WTC11 (cell line): Measurements from ENCODE around the gene CSK. TPM values are rescaled to one million over a fixed set of nuclear protein-coding genes. Genes with fewer than 3 reads are reported as not detected.

ENCODE experiments used
- ATAC-seq: fragments of 200-7000 bp; cut with Tn5 transposase; 2 replicates; pipeline ENCODE4 v1.10.0; 2021; ENCODE audit warnings: mild to moderate bottlenecking, moderate library complexity
- CTCF ChIA-PET: fragments of 300-600 bp; sonication (Branson Sonifier 250); formaldehyde crosslinking; loops from one replicate; lab custom pipeline; 2021; ENCODE audit warnings: antibody characterized with exemption; lab: Charles Lee
- POLR2A ChIA-PET: fragments of 350-600 bp; sonication (Branson Sonifier 250); formaldehyde crosslinking; loops from one replicate; lab custom pipeline; 2021; ENCODE audit warnings: antibody characterized with exemption; lab: Charles Lee
- DNase-seq: peaks from one replicate; pipeline ENCODE4 v3.0.0; 2021; ENCODE audit warnings: low spot score
- H3K27ac Mint-ChIP-seq: 2 replicates; pipeline ENCODE4 v1.8.0; 2021; ENCODE audit warnings: mixed read lengths
- H3K27me3 Mint-ChIP-seq: 2 replicates; pipeline ENCODE4 v1.8.0; 2021; ENCODE audit warnings: low read depth, mild to moderate bottlenecking, moderate library complexity, mixed read lengths
- H3K36me3 Mint-ChIP-seq: 2 replicates; pipeline ENCODE4 v1.8.0; 2021; ENCODE audit warnings: mixed read lengths
- H3K4me1 Mint-ChIP-seq: 2 replicates; pipeline ENCODE4 v1.8.0; 2022; ENCODE audit warnings: mixed read lengths
- H3K4me3 Mint-ChIP-seq: 2 replicates; pipeline ENCODE4 v1.8.0; 2021; ENCODE audit warnings: mild to moderate bottlenecking, moderate library complexity, mixed read lengths
- H3K9me3 Mint-ChIP-seq: 2 replicates; pipeline ENCODE4 v1.8.0; 2021; ENCODE audit warnings: mixed read lengths
- ETV6 ChIP-seq: sonication (generic); formaldehyde crosslinking; IDR thresholded peaks from 2 replicates; pipeline ENCODE4 v1.8.1; 2022; ENCODE audit warnings: mild to moderate bottlenecking, missing genetic modification reagents
- FOXK1 ChIP-seq: sonication (generic); formaldehyde crosslinking; IDR thresholded peaks from 2 replicates; pipeline ENCODE4 v1.8.0; 2022; ENCODE audit warnings: mild to moderate bottlenecking, moderate library complexity, missing genetic modification reagents
- IRF2 ChIP-seq: sonication (generic); formaldehyde crosslinking; IDR thresholded peaks from 2 replicates; pipeline ENCODE4 v1.8.0; 2022; ENCODE audit warnings: low read depth, missing genetic modification reagents, borderline replicate concordance
- JAZF1 ChIP-seq: fragments of 250-450 bp; sonication (Bioruptor Pico); IDR thresholded peaks from 2 replicates; pipeline ENCODE4 v1.9.0; 2021; ENCODE audit warnings: moderate library complexity, mild to moderate bottlenecking, inconsistent platforms
- NFATC4 ChIP-seq: fragments of 250-450 bp; sonication (Bioruptor Pico); IDR thresholded peaks from 2 replicates; pipeline ENCODE4 v1.9.0; 2021; ENCODE audit warnings: mild to moderate bottlenecking
- NR3C1 ChIP-seq: sonication (generic); formaldehyde crosslinking; conservative IDR thresholded peaks from 2 replicates; pipeline ENCODE4 v1.8.1; 2023; ENCODE audit warnings: low read depth, mild to moderate bottlenecking, missing genetic modification reagents
- PRRX2 ChIP-seq: fragments of 250-450 bp; sonication (Bioruptor Pico); IDR thresholded peaks from 2 replicates; pipeline ENCODE4 v1.8.0; 2021; ENCODE audit warnings: mild to moderate bottlenecking
- RELA ChIP-seq: sonication (generic); formaldehyde crosslinking; IDR thresholded peaks from 2 replicates; pipeline ENCODE4 v1.8.1; 2022; ENCODE audit warnings: missing genetic modification reagents, mild to moderate bottlenecking, borderline replicate concordance
- SOX15 ChIP-seq: fragments of 250-450 bp; sonication (Bioruptor Pico); IDR thresholded peaks from 2 replicates; pipeline ENCODE4 v1.9.0; 2021; ENCODE audit warnings: mild to moderate bottlenecking
- TEAD1 ChIP-seq: sonication (generic); formaldehyde crosslinking; IDR thresholded peaks from 2 replicates; pipeline ENCODE4 v1.8.0; 2022; ENCODE audit warnings: mild to moderate bottlenecking, missing genetic modification reagents
- ZNF232 ChIP-seq: sonication (generic); formaldehyde crosslinking; IDR thresholded peaks from 2 replicates; pipeline ENCODE4 v1.8.0; 2022; ENCODE audit warnings: mild to moderate bottlenecking, missing genetic modification reagents
- ZNF512 ChIP-seq: sonication (generic); formaldehyde crosslinking; IDR thresholded peaks from 2 replicates; pipeline ENCODE4 v1.8.1; 2022; ENCODE audit warnings: missing genetic modification reagents, borderline replicate concordance
- total RNA-seq: library from RNA; stranded (reverse); gene quantifications from 3 replicates; pipeline ENCODE4 v1.2.3, GENCODE V29; 2021
- TF ChIP-seq, protein P1 (sequence below): sonication (generic); formaldehyde crosslinking; IDR thresholded peaks from 2 replicates; pipeline ENCODE4 v1.8.1; 2023; ENCODE audit warnings: mild to moderate bottlenecking, missing genetic modification reagents, borderline replicate concordance
- TF ChIP-seq, protein P2 (sequence below): sonication (generic); formaldehyde crosslinking; IDR thresholded peaks from 2 replicates; pipeline ENCODE4 v1.8.1; 2023; ENCODE audit warnings: mild to moderate bottlenecking, missing genetic modification reagents
- TF ChIP-seq, protein P3 (sequence below): sonication (generic); formaldehyde crosslinking; IDR thresholded peaks from 2 replicates; pipeline ENCODE4 v1.8.1; 2022; ENCODE audit warnings: low read depth, mild to moderate bottlenecking, moderate library complexity, missing genetic modification reagents, borderline replicate concordance
- TF ChIP-seq, protein P4 (sequence below): fragments of 250-450 bp; sonication (Bioruptor Pico); IDR thresholded peaks from 2 replicates; pipeline ENCODE4 v1.9.0; 2021; ENCODE audit warnings: mild to moderate bottlenecking

The CSK gene
- total RNA-seq, 1 experiment from 2014 or later, result 55.1 TPM

- ATAC-seq, result no peak
- ChIA-PET CTCF (interaction anchor here (1.8 to 3.3 kb wide), 2 partner anchors 51 to 54 kb away, joined by 7 to 14 read pairs; no protein-coding TSS in a partner anchor), POLR2A (no interaction called here)
- Mint-ChIP-seq H3K9me3 (no peaks in the 10 kb centered on the region), H3K4me1 (peaks cover 21% of the 10 kb centered on the region), H3K27me3 (peaks cover 39% of the 10 kb centered on the region), H3K4me3 (no peak overlapping the region), H3K36me3 (no peaks in the 10 kb centered on the region), H3K27ac (no peak overlapping the region)
- TF ChIP-seq, protein P1, sequence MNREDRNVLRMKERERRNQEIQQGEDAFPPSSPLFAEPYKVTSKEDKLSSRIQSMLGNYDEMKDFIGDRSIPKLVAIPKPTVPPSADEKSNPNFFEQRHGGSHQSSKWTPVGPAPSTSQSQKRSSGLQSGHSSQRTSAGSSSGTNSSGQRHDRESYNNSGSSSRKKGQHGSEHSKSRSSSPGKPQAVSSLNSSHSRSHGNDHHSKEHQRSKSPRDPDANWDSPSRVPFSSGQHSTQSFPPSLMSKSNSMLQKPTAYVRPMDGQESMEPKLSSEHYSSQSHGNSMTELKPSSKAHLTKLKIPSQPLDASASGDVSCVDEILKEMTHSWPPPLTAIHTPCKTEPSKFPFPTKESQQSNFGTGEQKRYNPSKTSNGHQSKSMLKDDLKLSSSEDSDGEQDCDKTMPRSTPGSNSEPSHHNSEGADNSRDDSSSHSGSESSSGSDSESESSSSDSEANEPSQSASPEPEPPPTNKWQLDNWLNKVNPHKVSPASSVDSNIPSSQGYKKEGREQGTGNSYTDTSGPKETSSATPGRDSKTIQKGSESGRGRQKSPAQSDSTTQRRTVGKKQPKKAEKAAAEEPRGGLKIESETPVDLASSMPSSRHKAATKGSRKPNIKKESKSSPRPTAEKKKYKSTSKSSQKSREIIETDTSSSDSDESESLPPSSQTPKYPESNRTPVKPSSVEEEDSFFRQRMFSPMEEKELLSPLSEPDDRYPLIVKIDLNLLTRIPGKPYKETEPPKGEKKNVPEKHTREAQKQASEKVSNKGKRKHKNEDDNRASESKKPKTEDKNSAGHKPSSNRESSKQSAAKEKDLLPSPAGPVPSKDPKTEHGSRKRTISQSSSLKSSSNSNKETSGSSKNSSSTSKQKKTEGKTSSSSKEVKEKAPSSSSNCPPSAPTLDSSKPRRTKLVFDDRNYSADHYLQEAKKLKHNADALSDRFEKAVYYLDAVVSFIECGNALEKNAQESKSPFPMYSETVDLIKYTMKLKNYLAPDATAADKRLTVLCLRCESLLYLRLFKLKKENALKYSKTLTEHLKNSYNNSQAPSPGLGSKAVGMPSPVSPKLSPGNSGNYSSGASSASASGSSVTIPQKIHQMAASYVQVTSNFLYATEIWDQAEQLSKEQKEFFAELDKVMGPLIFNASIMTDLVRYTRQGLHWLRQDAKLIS (CRISPR knock-in tag), result no peak
- no peak for TF ChIP-seq ZNF512 (CRISPR knock-in tag)
- TF ChIP-seq IRF2 (CRISPR knock-in tag), result no peak
- TF ChIP-seq, protein P2, sequence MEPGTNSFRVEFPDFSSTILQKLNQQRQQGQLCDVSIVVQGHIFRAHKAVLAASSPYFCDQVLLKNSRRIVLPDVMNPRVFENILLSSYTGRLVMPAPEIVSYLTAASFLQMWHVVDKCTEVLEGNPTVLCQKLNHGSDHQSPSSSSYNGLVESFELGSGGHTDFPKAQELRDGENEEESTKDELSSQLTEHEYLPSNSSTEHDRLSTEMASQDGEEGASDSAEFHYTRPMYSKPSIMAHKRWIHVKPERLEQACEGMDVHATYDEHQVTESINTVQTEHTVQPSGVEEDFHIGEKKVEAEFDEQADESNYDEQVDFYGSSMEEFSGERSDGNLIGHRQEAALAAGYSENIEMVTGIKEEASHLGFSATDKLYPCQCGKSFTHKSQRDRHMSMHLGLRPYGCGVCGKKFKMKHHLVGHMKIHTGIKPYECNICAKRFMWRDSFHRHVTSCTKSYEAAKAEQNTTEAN (CRISPR knock-in tag), result no peak
- no peak for TF ChIP-seq SOX15
- TF ChIP-seq RELA (CRISPR knock-in tag), result no peak
- no peak for TF ChIP-seq TEAD1
- TF ChIP-seq NFATC4 (CRISPR knock-in tag), result no peak
- TF ChIP-seq PRRX2 (CRISPR knock-in tag), result no peak
- TF ChIP-seq, protein P3, sequence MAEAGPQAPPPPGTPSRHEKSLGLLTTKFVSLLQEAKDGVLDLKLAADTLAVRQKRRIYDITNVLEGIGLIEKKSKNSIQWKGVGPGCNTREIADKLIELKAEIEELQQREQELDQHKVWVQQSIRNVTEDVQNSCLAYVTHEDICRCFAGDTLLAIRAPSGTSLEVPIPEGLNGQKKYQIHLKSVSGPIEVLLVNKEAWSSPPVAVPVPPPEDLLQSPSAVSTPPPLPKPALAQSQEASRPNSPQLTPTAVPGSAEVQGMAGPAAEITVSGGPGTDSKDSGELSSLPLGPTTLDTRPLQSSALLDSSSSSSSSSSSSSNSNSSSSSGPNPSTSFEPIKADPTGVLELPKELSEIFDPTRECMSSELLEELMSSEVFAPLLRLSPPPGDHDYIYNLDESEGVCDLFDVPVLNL (CRISPR knock-in tag), result no peak
- no peak for TF ChIP-seq JAZF1 (CRISPR knock-in tag)
- no peak for TF ChIP-seq FOXK1
- no peak for TF ChIP-seq ETV6 (CRISPR knock-in tag)
- TF ChIP-seq, protein P4, sequence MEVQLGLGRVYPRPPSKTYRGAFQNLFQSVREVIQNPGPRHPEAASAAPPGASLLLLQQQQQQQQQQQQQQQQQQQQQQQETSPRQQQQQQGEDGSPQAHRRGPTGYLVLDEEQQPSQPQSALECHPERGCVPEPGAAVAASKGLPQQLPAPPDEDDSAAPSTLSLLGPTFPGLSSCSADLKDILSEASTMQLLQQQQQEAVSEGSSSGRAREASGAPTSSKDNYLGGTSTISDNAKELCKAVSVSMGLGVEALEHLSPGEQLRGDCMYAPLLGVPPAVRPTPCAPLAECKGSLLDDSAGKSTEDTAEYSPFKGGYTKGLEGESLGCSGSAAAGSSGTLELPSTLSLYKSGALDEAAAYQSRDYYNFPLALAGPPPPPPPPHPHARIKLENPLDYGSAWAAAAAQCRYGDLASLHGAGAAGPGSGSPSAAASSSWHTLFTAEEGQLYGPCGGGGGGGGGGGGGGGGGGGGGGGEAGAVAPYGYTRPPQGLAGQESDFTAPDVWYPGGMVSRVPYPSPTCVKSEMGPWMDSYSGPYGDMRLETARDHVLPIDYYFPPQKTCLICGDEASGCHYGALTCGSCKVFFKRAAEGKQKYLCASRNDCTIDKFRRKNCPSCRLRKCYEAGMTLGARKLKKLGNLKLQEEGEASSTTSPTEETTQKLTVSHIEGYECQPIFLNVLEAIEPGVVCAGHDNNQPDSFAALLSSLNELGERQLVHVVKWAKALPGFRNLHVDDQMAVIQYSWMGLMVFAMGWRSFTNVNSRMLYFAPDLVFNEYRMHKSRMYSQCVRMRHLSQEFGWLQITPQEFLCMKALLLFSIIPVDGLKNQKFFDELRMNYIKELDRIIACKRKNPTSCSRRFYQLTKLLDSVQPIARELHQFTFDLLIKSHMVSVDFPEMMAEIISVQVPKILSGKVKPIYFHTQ (CRISPR knock-in tag), result no peak
- TF ChIP-seq ZNF232 (CRISPR knock-in tag), result no peak
- TF ChIP-seq NR3C1 (CRISPR knock-in tag), result no peak
- DNase-seq, result no peak
Measured at GRCh38 chr15:74822233-74822632, 40.4 kb downstream of the CSK start.
